GM12878 (cell line): ENCODE results near the gene GUCY1B1. TPM values are rescaled to one million over a fixed set of nuclear protein-coding genes. Genes with fewer than 3 reads are reported as not detected.
A peak's percentile ranks its signal among the peaks of the same experiment; 100 is the strongest.

Experiments used
- ATAC-seq: fragments of 200-7000 bp; cut with Tn5 transposase; 3 replicates; pipeline ENCODE4 v1.9.1; 2020; ENCODE audit warnings: mild to moderate bottlenecking, moderate library complexity
- BruUV-seq: library from RNA; stranded (reverse); fragments of 400-500 nt; replicated peaks from 2 replicates; lab custom pipeline; 2021; lab: Mats Ljungman, UMichigan
- CTCF ChIA-PET: fragments of 300-600 bp; sonication (Branson Sonifier 250); formaldehyde crosslinking; extraction: SDS; loops from one replicate; lab custom pipeline; 2021; ENCODE audit warnings: inconsistent platforms; lab: Yijun Ruan, JAX
- POLR2A ChIA-PET: fragments of 350-600 bp; formaldehyde crosslinking; extraction: SDS; loops from one replicate; lab custom pipeline; 2021; ENCODE audit warnings: inconsistent platforms; lab: Charles Lee
- RAD21 ChIA-PET: fragments of 300-600 bp; sonication (Branson Sonifier 250); formaldehyde crosslinking; loops from one replicate; lab custom pipeline; 2023; ENCODE audit warnings: antibody characterized with exemption; ENCODE audit not compliant: unreplicated experiment; lab: Charles Lee
- SMC1A ChIA-PET: fragments of 300-600 bp; sonication (Branson Sonifier 250); formaldehyde crosslinking; loops from one replicate; lab custom pipeline; 2023; ENCODE audit not compliant: unreplicated experiment, uncharacterized antibody; lab: Charles Lee
- DNase-seq: peaks from one replicate; pipeline ENCODE4 v3.0.0-alpha.2; 2011; ENCODE audit warnings: low read depth, low spot score
- FAIRE-seq: peaks from 3 replicates; lab custom pipeline; 2011; peaks lifted over from hg19 to GRCh38; lab: Jason Lieb, UNC
- H2AFZ ChIP-seq: 2 replicates; pipeline ENCODE4 v1.6.0; 2011; ENCODE audit warnings: low read depth, low read length, control low read depth; ENCODE audit not compliant: control insufficient read depth
- H3K27ac ChIP-seq: 2 replicates; pipeline ENCODE4 v1.5.1; 2011; ENCODE audit warnings: control low read depth; ENCODE audit not compliant: control insufficient read depth, insufficient read depth
- H3K27me3 ChIP-seq, 2 experiments: replicated peaks in 1 of 2; 2 replicates each; pipeline versions ENCODE4 v1.6.0 to v1.6.1; 2011; ENCODE audit warnings: low read length in 1 of 2; ENCODE audit not compliant: control insufficient read depth in 2 of 2, insufficient read depth in 2 of 2
- H3K36me3 ChIP-seq, 2 experiments: 2 replicates each; pipeline ENCODE4 v1.5.1; 2011; ENCODE audit warnings: low read length in 1 of 2; ENCODE audit not compliant: control insufficient read depth in 2 of 2, insufficient read depth in 2 of 2
- H3K4me1 ChIP-seq: 2 replicates; pipeline ENCODE4 v1.6.1; 2011; ENCODE audit warnings: mild to moderate bottlenecking, low read length, moderate library complexity, mixed read lengths; ENCODE audit not compliant: control insufficient read depth, insufficient read depth
- H3K4me2 ChIP-seq: 2 replicates; pipeline ENCODE4 v1.6.0; 2011; ENCODE audit warnings: control low read depth; ENCODE audit not compliant: control insufficient read depth, insufficient read depth
- H3K4me3 ChIP-seq: fragments of 200-600 bp; sonication (generic); 2 replicates; pipeline ENCODE4 v1.5.1; 2016
- H3K79me2 ChIP-seq: 2 replicates; pipeline ENCODE4 v1.6.0; 2011; ENCODE audit warnings: low read length; ENCODE audit not compliant: control insufficient read depth, insufficient read depth
- H3K9ac ChIP-seq: 2 replicates; pipeline ENCODE4 v1.8.0; 2011; ENCODE audit warnings: low read length, control low read depth, mixed read lengths; ENCODE audit not compliant: control insufficient read depth, insufficient read depth
- H3K9me3 ChIP-seq: replicated peaks from 3 replicates; pipeline ENCODE4 v1.5.1; 2011; ENCODE audit warnings: mild to moderate bottlenecking, low read length; ENCODE audit not compliant: control insufficient read depth, insufficient read depth
- H4K20me1 ChIP-seq: 2 replicates; pipeline ENCODE4 v1.6.0; 2011; ENCODE audit not compliant: control insufficient read depth, insufficient read depth
- CBX5 ChIP-seq: sonication (generic); IDR thresholded peaks from 2 replicates; pipeline ENCODE4 v1.6.1; 2016; ENCODE audit warnings: low read depth, moderate library complexity, mild to moderate bottlenecking, inconsistent platforms
- CEBPZ ChIP-seq: fragments of 150-350 bp; IDR thresholded peaks from 2 replicates; pipeline ENCODE4 v1.6.1; 2016; ENCODE audit warnings: low read depth, low read length
- GABPA ChIP-seq: IDR thresholded peaks from 2 replicates; pipeline ENCODE4 v1.6.1; 2014; ENCODE audit warnings: antibody characterized with exemption, low read depth, mild to moderate bottlenecking, inconsistent platforms
- MXI1 ChIP-seq: fragments of 150-350 bp; IDR thresholded peaks from 2 replicates; pipeline ENCODE4 v1.6.1; 2011; ENCODE audit warnings: low read depth, mild to moderate bottlenecking, inconsistent platforms, low read length, improper control_type of control experiment
- RUNX3 ChIP-seq: IDR thresholded peaks from 2 replicates; pipeline ENCODE4 v1.6.1; 2012; ENCODE audit warnings: low read length, inconsistent platforms
- ZBTB40 ChIP-seq: fragments of 450-650 bp; IDR thresholded peaks from 2 replicates; pipeline ENCODE4 v1.6.1; 2016; ENCODE audit warnings: mild to moderate bottlenecking, moderate library complexity, borderline replicate concordance
- in situ Hi-C: fragments of 300-500 bp; cut with MboI; formaldehyde crosslinking; loops from 9 replicates; pipeline ENCODE4 v1.14.3; 2018; ENCODE audit warnings: mixed read lengths
- intact Hi-C: fragments of 100-400 bp; cut with micrococcal nuclease; formaldehyde crosslinking; loops from one replicate; pipeline ENCODE4 v1.14.2; 2022; ENCODE audit not compliant: unreplicated experiment
- polyA plus RNA-seq, 11 experiments: library from polyadenylated mRNA; depleted of rRNA in 4 of 11; unstranded in 6 of 11; stranded (reverse) in 5 of 11; fragments of >200 nt; fragmentation: Nextera tagmentation in 4 of 11; fragmentation: Illumina TruSeq in 1 of 11; extraction: Ambion mirVana in 4 of 11; extraction: Trizol in 1 of 11; gene quantifications; 1 replicate in 1 of 11; 2 replicates in 10 of 11; pipeline versions ENCODE4 v1.2.1 to v1.2.3, GENCODE V29; 2011 to 2016; ENCODE audit warnings: inconsistent platforms in 2 of 11, missing spikeins in 2 of 11, low read depth in 1 of 11
- total RNA-seq, 4 experiments: library from RNA; depleted of rRNA in 3 of 4; stranded (reverse); fragments of >200 nt in 3 of 4; fragmentation: Illumina TruSeq in 1 of 4; extraction: Trizol in 1 of 4; gene quantifications; 2 replicates each; pipeline versions ENCODE4 v1.2.1 to v1.2.3, GENCODE V29; 2013 to 2021

Gene GUCY1B1
- total and polyA plus RNA-seq, 10 of the 15 experiments (the other 5 are each of a cell fraction or from before 2014, with no cell fraction given), result 0.60 to 38.5 (median 1.4) TPM

DNA sequence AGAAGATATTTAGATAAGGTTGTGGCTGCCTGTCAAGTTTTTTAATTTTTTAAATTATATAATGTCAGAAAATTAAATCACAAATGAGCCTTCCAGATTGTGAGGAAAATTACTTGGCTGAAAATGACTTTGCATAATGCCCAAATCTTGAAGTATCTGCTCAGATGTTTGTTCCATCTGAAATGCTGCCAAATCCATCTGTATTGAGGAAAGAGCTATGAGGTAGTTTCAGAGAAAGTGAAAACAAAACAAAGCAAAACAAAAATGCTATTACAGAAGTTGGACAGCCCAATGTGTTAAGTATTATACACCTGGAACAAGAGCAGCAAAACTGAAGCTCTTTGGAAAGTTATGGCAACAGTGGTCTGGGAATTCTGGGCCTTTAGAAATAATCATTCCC, 23.3 kb upstream of the GUCY1B1 start:
- FAIRE-seq (no peak), ATAC-seq (peak; percentile 60), DNase-seq (no peak)
- H3K27me3 ChIP-seq, result no peaks in the 10 kb centered on the region
- no peaks in the 10 kb centered on the region for H3K9me3 ChIP-seq
- H2AFZ ChIP-seq, result no peak overlapping the region
- no peak overlapping the region for H3K4me3 ChIP-seq
- POLR2A ChIA-PET, result interaction anchor here (1.0 to 1.5 kb wide), 2 partner anchors 13 to 36 kb away, joined by 3 read pairs; no protein-coding TSS in a partner anchor
- no peaks in the 10 kb centered on the region for H3K36me3 ChIP-seq
- H3K27ac ChIP-seq, result no peak overlapping the region
- in situ Hi-C loops (no loop called here), intact Hi-C loops (no loop called here)
- no peaks in the 10 kb centered on the region for H3K4me1 ChIP-seq
- H4K20me1 ChIP-seq, result no peaks in the 10 kb centered on the region
- SMC1A ChIA-PET, result interaction anchor here (0.5 to 2.5 kb wide), 16 partner anchors 8 to 308 kb away, joined by 3 to 14 read pairs (median 4); partner anchors contain the start of gene GUCY1B1
- H3K79me2 ChIP-seq, result no peaks in the 10 kb centered on the region
- TF ChIP-seq MXI1, result no peak
- TF ChIP-seq CEBPZ, result no peak
- TF ChIP-seq CBX5, result no peak
- no peak for TF ChIP-seq GABPA
- TF ChIP-seq ZBTB40, result no peak
- no peak for TF ChIP-seq RUNX3
- RAD21 ChIA-PET, result interaction anchor here (0.7 to 1.9 kb wide), 9 partner anchors 10 to 218 kb away, joined by 3 to 11 read pairs (median 3); partner anchors contain the start of genes CTSO and GUCY1B1
- H3K9ac ChIP-seq, result no peak overlapping the region
- no peak overlapping the region for H3K4me2 ChIP-seq
- CTCF ChIA-PET, result interaction anchor here (0.8 to 3.0 kb wide), 6 partner anchors 10 to 238 kb away, joined by 3 to 16 read pairs (median 4); no protein-coding TSS in a partner anchor
- BruUV-seq, result no TSS peak
